Measurements from ENCODE around the gene OR11G2.

GRCh38 chr14:20180486-20180885 is 10.2 kb upstream of the OR11G2 start:
- TF ChIP-seq CTCF (IDR thresholded peaks at IDR 0.05) (no peak), POLR2A (IDR thresholded peaks at IDR 0.05) (no peak)
